NCI-H2196 (cell line): ENCODE data around the gene NPS.

ENCODE experiments used
- DNase-seq: peaks from one replicate; lab custom pipeline; 2025; ENCODE audit not compliant: unreplicated experiment; lab: John Stamatoyannopoulos, UW

The NPS gene

DNA sequence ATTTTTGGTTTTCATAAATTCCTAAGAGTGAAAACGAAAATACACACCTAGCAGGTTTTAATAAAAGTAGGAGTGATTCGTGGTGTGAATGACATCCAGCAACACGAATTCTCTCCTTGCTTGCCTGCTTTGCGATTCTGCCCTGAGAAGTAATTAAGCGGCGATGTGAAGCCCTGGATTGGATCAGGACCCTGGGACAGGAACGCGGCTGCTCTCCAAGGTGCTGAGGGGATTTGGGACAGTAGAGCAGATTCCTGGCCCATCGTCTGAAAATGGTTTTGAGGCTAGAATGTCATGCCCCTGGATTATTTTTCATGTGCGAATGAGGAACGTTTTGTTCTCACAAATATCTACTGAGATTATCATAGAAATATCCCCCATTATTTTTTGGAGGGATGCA is 7.8 kb downstream of the NPS start:
- DNase-seq: no peak

DNA sequence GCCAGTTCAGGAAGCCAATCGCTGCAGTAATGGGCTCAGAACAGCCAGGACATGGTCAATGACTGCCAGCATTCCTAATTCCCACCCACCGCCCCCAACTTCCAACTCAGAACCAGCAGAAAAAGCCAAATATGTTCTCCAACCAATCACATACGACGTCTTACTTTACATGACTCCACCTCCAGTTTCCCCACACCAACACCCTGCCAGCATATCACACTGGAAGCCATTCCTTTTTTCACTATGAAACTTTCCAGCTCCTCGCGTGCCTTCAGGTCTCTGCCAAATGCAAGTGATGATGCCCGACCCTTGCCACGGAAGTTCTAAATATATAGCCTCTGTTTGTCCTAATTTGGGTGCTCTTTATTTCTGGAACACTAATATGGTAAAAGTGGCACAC is 12.5 kb downstream of the NPS start:
- DNase-seq: no peak

DNA sequence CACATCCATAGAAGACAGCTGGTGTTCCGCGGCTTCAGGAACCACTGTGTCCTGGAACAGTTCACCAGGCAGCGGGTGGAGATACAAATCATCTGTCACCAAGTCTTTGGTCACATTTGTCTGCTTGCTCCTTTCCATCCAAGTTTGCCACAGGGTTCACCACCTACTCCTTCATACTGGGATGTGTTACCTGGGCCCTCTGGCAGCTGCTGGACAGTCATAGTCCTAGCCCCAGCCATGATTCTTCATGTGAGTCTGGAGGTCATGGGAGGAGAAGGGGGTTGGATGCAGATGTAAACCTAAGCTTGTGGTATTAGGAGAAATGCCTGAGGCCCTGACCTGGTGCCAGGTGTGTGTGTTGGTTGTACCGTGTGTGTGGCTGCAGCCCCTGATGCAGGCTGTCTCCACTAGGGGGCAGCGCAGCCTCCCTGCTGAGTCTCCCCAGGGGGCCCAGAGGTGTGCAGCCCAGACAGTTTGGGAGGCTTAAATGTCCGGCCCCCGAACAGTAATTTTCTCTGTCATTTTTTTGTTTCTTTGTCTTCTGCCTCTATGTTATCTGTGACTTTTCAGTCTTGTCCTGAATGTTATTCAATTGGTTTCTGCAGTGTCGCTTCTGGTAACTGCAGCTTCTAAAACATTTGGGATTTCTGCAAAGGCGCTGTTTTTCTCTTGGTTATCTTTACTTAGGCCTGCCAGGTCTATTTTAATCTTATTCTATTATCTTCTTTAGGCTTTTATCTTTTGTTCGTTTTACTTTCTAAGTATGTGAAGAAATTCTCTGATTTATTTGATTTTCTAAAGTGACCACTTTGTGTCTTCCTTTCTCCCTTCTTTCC is 14.8 kb downstream of the NPS start:
- DNase-seq: no peak

DNA sequence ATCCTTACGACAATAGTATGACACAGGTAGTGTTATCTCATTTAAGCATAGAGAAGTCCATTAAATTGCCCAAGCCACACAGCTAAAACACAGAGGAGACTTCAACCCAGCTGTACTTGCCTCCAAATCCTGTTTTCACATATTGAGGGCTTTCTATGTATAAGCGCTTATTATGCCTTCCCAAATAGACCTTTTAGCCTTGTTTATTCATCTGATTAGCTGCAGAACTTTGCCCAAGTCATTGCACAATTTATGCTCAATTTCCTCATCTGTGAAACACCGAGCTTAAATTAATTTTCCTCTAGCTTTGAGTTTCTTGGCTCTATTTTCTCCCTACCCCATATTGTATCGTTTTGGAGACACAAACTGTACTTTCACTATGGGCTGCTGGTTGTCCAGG is 15.5 kb downstream of the NPS start:
- no peak for DNase-seq

DNA sequence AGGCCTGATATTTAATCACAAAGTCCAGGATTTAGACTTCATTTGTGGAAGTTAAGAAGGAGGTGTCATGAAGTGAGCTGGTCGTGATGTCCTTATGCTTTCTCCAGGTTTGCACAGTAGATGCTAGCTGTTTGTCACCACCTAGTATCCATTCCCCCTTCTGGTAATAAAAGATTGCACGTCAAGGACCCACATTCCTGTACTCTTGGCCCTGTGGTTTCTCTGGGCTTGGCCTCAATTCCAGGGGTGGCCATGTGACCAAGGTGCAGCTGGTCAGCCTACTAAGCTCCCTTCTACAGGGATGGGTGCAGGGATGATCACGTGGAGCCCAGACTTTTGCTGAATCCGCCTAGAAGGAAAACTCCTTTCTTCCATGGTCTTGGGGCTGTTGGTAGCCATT is 16.5 kb downstream of the NPS start:
- no peak for DNase-seq

DNA sequence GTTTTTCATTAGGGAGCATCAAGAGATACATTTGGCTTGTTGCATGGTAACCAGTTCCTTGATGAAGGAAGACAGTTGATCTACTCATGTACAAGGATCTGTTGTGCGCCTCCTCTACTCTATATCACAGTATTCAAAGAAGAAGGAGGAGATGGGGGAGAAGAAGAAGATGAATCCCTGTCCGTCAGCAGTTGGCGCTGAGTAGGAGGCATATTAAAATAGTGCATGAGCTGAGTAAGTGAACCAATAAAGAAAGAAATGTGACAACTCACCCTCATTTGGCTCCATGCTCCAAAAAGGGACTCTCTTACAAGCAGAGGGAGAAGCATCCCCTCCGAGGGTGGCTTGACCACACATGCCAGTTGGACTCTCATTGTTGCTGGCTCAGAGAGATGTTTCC is 20.1 kb downstream of the NPS start:
- DNase-seq: no peak

DNA sequence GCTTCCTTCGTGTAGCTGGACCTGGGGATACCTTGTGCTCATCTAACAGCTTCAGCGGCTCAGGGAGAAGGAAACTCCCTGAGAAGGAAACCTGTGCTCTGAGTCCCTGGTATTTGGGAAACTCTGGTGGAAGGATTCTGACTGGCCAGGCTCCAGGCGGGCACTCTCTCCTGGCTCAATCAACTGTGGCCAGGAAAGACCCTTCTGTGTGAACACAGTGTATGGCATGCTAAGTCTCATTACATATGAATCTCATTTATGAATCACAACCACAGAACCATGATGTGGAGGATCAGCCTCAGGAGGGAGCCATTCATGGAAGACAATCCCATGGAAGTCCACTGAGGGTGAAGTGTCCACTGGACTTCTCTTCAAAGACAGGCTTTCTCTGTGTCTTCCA is 20.9 kb downstream of the NPS start:
- DNase-seq: no peak

DNA sequence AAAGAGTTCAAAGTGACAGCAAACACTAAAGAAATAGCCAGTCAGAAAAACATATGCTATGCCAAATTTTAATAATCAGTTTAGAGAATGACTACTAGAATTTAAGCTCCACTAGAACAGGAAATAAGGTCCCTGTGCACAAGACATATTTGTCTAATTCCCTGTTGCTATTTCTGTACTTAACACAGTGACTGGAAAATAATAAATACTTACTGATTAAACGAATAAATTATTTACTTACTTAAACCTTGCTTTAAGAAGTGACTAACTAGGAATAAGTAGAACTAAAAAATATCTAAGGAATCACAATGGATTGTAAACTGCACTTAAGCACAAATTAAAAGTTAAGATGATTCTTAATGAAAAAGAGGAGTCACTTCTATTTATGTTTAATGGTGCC is 22.3 kb downstream of the NPS start:
- DNase-seq: no peak

DNA sequence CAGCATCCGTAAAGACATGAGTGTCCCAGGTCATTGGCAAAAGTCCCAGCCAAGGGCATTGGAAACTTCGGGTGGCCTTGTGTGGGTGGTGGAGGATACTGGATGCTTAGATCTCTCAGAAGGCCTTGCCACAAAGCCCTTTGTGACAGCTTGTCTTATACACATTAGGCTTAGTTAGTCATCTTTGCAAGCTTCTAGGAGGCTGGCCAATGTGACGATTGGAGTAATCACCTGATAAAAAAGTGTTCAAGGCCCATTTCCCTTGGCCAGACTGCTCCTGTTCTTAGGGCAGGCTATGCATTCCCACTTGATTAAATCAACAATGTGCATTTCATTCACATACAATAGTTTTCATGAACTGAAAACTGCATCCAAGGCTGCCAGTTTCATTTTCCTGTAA is 26.9 kb downstream of the NPS start:
- no peak for DNase-seq

DNA sequence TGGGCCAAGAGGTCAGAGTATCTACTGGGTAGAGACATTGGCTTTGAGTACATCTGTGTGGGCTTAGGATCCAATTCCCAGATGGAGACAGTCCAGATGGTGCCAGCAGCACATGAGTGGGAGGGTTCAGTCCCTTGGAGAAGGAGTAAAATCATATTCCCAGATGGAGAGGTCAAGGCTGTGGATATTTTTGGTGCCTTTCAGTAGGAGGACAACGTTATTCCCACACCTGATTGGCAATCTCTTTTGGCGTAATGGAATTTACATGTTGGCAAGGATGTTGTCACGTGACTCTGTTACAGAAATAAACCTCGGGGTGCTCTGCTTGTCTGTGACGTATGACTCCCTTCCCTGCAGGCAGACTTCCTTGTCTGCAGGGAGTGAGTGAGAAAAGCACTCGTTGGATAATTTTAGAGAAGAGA is 27.6 kb downstream of the NPS start:
- no peak for DNase-seq

DNA sequence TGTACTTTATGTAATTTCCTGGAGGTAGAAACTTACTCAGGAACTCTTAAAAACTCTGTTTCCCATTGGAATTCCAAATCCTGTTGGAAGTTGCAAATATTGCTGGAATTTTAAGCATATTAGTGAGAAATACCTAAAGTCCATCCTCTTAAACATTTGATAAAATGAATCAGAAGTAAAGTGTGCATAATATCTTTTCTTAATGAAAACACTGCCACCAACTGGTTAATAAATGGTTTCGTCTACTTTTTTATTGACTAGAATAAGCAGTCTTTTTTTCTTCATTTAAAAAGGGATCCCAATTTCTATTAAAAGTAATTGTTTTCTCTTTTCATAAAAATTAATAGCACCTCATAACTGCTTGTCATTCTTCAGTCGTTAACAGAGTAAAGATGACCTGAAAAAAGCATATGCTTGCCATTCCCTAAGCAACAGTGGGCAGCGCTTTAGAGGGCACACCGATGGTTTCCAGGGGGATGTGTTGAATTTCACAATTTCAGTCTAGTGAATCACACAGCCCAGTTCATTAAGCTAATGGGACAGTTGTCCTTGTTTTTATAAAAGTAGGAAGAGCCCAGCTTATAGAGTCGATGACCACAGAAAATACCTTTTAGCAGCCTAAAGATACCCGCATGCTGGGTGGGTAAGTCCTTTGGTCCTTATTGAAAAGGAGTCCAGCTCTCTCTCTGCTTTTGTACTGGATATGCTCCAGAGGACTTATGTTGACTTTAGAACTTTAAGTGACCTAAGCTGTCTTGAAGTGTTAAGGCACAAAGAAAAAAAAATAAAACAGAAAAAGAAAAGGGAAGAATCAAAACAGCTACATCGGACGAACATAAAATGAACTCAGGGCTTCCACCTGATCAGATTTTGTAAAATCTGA is 28.5 kb downstream of the NPS start:
- peak; percentile 0 for DNase-seq

DNA sequence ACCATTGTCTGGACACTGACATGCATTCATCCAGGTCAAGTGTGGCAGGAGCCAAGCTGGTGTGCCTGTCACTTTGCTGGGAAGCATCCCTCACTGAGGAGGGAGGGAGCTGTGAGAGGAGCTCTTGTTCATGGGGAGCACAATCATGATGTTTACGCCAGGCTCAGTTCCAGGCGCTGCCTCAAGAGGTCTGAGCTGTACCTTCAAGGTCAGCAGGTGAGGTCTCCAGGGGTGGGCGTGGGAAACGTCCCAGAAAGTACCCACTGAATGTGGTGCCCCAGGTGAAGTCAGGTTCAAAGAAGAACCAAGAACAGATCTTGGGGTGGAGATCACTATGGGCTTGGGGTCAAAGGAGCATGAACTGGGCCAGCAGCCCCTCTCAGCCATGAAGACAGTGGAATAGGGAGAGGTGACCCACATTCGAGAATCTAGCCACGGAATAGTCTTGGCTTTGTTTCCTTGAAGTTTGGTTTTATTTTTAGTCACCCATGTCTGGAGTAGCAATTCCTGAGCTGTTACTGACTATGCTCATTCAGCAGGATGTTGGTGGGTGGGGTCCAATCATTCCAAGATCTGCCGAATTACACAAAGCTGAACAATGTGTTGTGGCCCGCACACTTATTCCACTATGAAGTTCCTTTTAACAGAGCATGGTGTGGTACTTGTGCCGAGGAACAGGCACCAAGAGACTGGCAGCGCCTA is 29.3 kb downstream of the NPS start:
- DNase-seq: no peak

DNA sequence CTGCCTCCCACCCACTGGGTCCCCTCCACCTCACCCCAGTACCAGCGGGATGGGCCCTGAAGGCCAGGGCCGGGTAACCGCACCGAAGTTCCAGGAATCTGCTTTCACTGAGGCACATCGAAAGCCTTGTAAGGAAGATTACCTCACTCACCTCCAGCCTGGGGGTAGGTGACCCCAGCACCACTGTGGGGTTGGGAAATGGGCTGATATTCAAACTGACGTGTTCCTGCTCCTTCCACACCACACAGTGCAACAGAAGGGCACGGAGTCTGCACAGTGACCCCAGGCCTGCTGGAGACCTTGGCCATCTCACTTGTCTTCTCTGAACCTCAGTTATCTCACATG is 29.8 kb downstream of the NPS start:
- no peak for DNase-seq

DNA sequence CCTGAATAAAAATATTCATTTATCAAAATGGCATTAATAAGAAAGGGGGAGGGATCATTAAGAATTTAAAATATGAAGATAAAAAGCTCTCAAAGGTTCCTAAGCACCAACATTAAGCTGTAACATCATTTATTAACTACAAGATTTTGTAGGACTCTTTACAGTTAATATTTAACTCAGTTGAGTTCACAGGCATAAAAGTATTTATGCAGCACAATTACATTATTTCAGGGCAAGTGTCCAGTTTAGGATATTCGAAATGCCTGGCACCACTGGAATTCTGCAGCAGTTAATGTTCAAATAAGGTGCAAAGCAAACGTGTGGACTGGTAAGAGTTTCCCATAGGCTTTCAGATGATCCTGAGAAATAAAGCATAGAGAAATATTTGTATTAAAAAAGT is 30.5 kb downstream of the NPS start:
- no peak for DNase-seq

DNA sequence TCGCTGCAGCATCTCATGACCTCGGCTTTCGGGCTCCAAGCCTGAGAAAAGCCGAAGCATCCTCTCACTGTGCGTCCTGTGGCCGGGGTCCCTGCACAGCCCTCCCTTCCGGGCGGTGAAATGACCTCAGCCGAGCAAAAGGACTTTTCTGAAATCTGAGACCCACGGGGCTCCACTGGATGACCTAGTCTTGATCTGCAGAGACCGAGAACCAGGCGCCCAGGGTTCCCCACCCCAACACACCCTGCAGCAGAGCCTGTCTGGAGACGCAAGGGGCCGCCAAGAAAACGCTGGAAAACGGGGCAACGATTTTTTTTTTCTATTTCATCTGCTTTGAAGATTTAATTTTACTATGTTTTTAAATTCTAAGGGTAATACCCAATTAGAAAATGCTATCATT is 31.7 kb downstream of the NPS start:
- DNase-seq: no peak

DNA sequence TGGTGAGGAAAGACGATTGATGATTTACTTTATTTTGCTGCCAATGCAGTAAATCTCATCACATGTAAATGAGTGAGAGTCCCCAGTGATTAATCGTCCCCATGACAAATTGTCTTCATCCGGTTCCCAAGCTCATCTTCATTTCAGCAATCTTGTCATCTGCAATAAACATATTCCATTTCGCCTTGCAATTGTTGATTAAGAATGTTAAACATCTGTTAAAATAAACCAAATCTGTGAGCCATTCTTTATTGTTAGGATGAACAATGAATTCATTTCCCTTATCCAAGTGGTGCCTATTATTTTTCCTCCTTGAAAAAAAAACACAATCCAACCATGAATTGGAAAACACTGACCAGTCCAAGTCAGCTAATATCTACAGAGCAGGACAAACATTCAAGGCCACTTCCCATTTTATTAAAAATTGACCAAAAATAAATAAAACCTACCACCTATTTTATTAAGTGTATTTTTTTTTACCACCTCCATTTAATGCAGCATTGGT is 36.5 kb downstream of the NPS start:
- DNase-seq: no peak

DNA sequence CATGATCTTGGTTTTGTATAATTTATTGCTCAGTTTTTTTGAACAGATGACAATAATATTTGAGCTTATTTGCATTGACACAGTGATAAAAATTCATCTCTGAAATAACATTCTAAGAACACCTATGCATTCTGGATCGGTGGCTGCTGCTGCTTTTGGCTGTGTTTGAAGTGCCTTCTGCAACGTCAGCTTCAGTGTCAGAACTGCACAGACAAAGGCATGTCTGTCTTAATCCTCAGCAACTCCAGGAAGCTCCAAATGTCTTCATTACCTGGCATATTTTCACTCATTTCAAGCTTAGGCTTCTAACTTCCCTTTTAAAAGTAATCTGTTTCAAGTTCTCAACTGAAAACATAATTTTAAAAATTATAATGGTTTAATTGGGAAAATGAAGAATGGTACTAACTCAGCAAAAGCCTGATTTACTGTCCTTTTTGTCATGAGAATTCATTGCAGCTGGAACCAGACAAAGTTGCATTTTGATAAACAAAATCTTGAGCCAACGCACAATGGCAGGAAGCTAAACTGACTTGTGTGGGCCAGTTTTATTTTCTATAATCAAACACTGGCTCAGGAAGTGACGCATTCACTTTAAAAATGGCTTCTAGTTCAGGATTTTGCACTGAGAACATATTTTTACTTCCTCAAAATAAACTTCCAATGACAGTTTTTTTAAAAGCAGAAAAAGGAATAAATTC is 38.7 kb downstream of the NPS start:
- DNase-seq: no peak

DNA sequence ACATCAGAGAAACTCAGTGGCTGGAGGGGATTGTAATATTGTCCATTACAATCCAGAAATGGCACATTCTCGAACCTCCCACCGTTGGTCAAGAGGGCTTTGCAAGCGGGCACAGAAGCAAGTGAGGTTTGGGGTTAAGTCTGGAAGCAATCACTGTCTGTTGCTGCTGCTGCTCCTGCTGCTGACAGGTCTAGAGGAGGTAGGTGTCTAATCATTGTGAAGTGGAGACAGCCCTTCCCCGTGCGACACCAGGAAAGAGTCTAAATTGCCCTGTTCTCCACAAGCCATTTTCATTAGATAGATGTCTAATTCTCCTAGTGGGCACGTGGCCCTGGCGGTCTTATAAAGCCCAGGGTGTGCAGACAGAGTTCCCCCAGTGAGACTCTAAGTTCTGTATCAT is 43.5 kb downstream of the NPS start:
- DNase-seq: no peak

DNA sequence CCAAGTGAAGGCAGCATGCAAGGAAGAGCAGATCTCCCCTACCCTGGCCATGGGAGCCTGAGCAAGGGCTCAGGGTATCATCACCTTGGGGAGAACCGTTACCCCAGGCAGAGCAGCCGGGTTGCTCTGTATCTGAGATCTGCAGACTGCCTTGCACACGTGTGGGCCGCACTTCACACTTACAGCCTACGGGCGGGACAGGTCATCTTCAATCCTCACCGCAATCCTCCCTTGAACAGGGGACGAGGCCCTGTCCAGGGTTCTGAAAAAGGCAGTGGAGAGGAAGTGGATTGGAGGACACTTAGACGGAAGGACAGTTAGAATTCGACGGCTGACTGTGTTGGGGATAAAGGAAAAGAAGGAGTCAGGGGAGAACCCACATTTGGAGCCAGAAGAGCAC is 51.4 kb downstream of the NPS start:
- no peak for DNase-seq
